Gastroesophageal sphincter (tissue), 3 donors: Measurements from ENCODE around the gene SKIC8.

ENCODE experiments used
- CTCF ChIP-seq, 4 experiments: fragments of 200-600 bp in 2 of 4; fragments of 450-650 bp in 2 of 4; sonication (generic) in 1 of 4; IDR thresholded peaks; one replicate each; pipeline ENCODE4 v1.5.1; 2017 to 2019; ENCODE audit warnings: antibody characterized with exemption in 4 of 4, mild to moderate bottlenecking in 2 of 4, moderate library complexity in 2 of 4
- EP300 ChIP-seq: sonication (generic); formaldehyde crosslinking; IDR thresholded peaks from one replicate; pipeline ENCODE4 v1.6.1; 2017; ENCODE audit warnings: antibody characterized with exemption, mild to moderate bottlenecking
- POLR2A ChIP-seq, 2 donors: fragments of 450-650 bp; IDR thresholded peaks; one replicate each; pipeline ENCODE4 v1.6.1; 2017; ENCODE audit warnings: antibody characterized with exemption in 2 of 2, mild to moderate bottlenecking in 2 of 2, moderate library complexity in 1 of 2
- POLR2AphosphoS5 ChIP-seq: sonication (generic); formaldehyde crosslinking; IDR thresholded peaks from one replicate; pipeline ENCODE4 v1.6.1; 2017; ENCODE audit warnings: antibody characterized with exemption

GRCh38 chr15:78244101-78244500 lies 55.3 kb downstream of the SKIC8 start:
- TF ChIP-seq CTCF (IDR thresholded peaks at IDR 0.05) (no peak), POLR2A (IDR thresholded peaks at IDR 0.05) (no peak), POLR2AphosphoS5 (no peak), EP300 (no peak)
